Measurements from ENCODE around the gene SF3B3. TPM values are rescaled to one million over a fixed set of nuclear protein-coding genes. Genes with fewer than 3 reads are reported as not detected.
"Not testable (repeated sequence)": the region's sequence is repeated elsewhere in the genome, so short reads cannot be mapped to it uniquely, and the experiment has no call there.

The SF3B3 gene
- total RNA-seq, 1 donor, result 154 TPM

- no peak for DNase-seq (ENCODE audit: low read depth)
- no peak for TF ChIP-seq CTCF (IDR thresholded peaks at IDR 0.05; ENCODE audit: insufficient read depth, low read depth, low read length)
- H3K4me3 ChIP-seq (ENCODE audit: low read depth, low read length), result no peak overlapping the region
Measured at GRCh38 chr16:70510216-70510615, 13.4 kb upstream of the SF3B3 start.

GRCh38 chr16:70511833-70512232 is 11.8 kb upstream of the SF3B3 start:
- no peak for TF ChIP-seq CTCF (IDR thresholded peaks at IDR 0.05; ENCODE audit: insufficient read depth, low read depth, low read length)
- H3K4me3 ChIP-seq (ENCODE audit: low read depth, low read length), result no peak overlapping the region
- DNase-seq (ENCODE audit: low read depth), result no peak

- no peak for TF ChIP-seq CTCF (IDR thresholded peaks at IDR 0.05; ENCODE audit: insufficient read depth, low read depth, low read length)
- H3K4me3 ChIP-seq (ENCODE audit: low read depth, low read length), result no peak overlapping the region
- DNase-seq (ENCODE audit: low read depth), result no peak
Measured at GRCh38 chr16:70512456-70512855, 11.2 kb upstream of the SF3B3 start.

- TF ChIP-seq CTCF (IDR thresholded peaks at IDR 0.05; ENCODE audit: insufficient read depth, low read depth, low read length), result no peak
- DNase-seq (ENCODE audit: low read depth), result peak; percentile 76
- no peak overlapping the region for H3K4me3 ChIP-seq (ENCODE audit: low read depth, low read length)
Measured at GRCh38 chr16:70520612-70521297, 2.9 kb upstream of the SF3B3 start.

- no peak for DNase-seq (ENCODE audit: low read depth)
- peak overlapping the region; percentile 91 for H3K4me3 ChIP-seq (ENCODE audit: low read depth, low read length)
- no peak for TF ChIP-seq CTCF (IDR thresholded peaks at IDR 0.05; ENCODE audit: insufficient read depth, low read depth, low read length)
Measured at GRCh38 chr16:70522216-70523075, 1.2 kb upstream of the SF3B3 start.

GRCh38 chr16:70523076-70523742 is 407 bp upstream of the SF3B3 start, which contains the start of gene COG4:
Gene COG4, minus strand, starts transcription at chr16:70523554. Its CDS starts 11 bp downstream, at chr16:70523543.
- TF ChIP-seq CTCF (IDR thresholded peaks at IDR 0.05; ENCODE audit: insufficient read depth, low read depth, low read length), result no peak
- DNase-seq (ENCODE audit: low read depth), result peak; percentile 87
- H3K4me3 ChIP-seq (ENCODE audit: low read depth, low read length), result peak within 1 kb of the TSS; percentile 91

- DNase-seq (ENCODE audit: low read depth), result not testable (repeated sequence)
- H3K4me3 ChIP-seq (ENCODE audit: low read depth, low read length), result peak overlapping the region; percentile 91
Measured at GRCh38 chr16:70524399-70524825, 796 bp downstream of the SF3B3 start.
